ENCODE results near the gene FJX1. TPM values are rescaled to one million over a fixed set of nuclear protein-coding genes. Genes with fewer than 3 reads are reported as not detected.
"Not testable (repeated sequence)": the region's sequence is repeated elsewhere in the genome, so short reads cannot be mapped to it uniquely, and the experiment has no call there.

Gene FJX1
- total RNA-seq, 1 experiment from 2014 or later = not detected

GRCh38 chr11:35668350-35668749 is 50.1 kb downstream of the FJX1 start:
- H3K79me2 ChIP-seq (ENCODE audit: low read length) = peaks cover 84% of the 10 kb centered on the region

More at GRCh38 chr11:35668350-35668749, 50.1 kb downstream of the FJX1 start:
- Histone ChIP-seq H4K20me1 (ENCODE audit: insufficient read depth, low read depth, low read length) (peaks cover 31% of the 10 kb centered on the region), H3K4me1 (ENCODE audit: low read length) (peaks cover 10% of the 10 kb centered on the region), H3K9me3 (ENCODE audit: low read length) (peaks cover 16% of the 10 kb centered on the region; the same call in 1 of the 2 replicates)
- not testable (repeated sequence) for H3K27me3 ChIP-seq (ENCODE audit: low read length); H3K27ac ChIP-seq (ENCODE audit: low read length); H3K4me2 ChIP-seq (ENCODE audit: low read depth, low read length, poor library complexity, severe bottlenecking); H3K9me2 ChIP-seq (replicated peaks; ENCODE audit: insufficient read depth, low read length); H3K9ac ChIP-seq (ENCODE audit: low read length); H3K36me3 ChIP-seq (ENCODE audit: insufficient read depth, low read length); DNase-seq; H2AFZ ChIP-seq (ENCODE audit: low read length); H3K4me3 ChIP-seq (ENCODE audit: low read length)

Other genes with a start within 250 kb of the FJX1 start
- not detected in 2 replicates for gene SLC1A2, start 198.9 kb upstream of the FJX1 start, total RNA-seq (2014; rRNA removed; shearing (Covaris generic); ENCODE audit: low replicate concordance)
- not detected in 2 replicates for gene PAMR1, start 92.8 kb upstream of the FJX1 start, total RNA-seq (2014; rRNA removed; shearing (Covaris generic); ENCODE audit: low replicate concordance)
- 14.9 and 16.3 TPM in 2 replicates for gene TRIM44, start 44.3 kb downstream of the FJX1 start, total RNA-seq (2014; rRNA removed; shearing (Covaris generic); ENCODE audit: low replicate concordance)